ENCODE measurements around the gene CABLES2. TPM values are rescaled to one million over a fixed set of nuclear protein-coding genes. Genes with fewer than 3 reads are reported as not detected.

Gene CABLES2
- total RNA-seq, 1 donor from 2014 or later, result 8.1 TPM

- TF ChIP-seq EZH2phosphoT487 (IDR thresholded peaks at IDR 0.05) (no peak), EZH2 (IDR thresholded peaks at IDR 0.05) (no peak), CTCF (IDR thresholded peaks at IDR 0.05) (no peak)
- Mint-ChIP-seq H3K36me3 (no peaks in the 10 kb centered on the region), H3K4me1 (peaks cover 33% of the 10 kb centered on the region), H3K27ac (no peak overlapping the region), H3K9me3 (no peaks in the 10 kb centered on the region), H3K27me3 (ENCODE audit: insufficient read depth, low read depth) (peaks cover 4% of the 10 kb centered on the region), H3K4me3 (peak overlapping the region; percentile 76)
- Histone ChIP-seq H3K4me1 (peaks cover 77% of the 10 kb centered on the region), H3K4me3 (peak overlapping the region; percentile 98), H3K36me3 (no peaks in the 10 kb centered on the region), H3K27me3 (no peaks in the 10 kb centered on the region), H3K9me3 (ENCODE audit: low read depth) (no peaks in the 10 kb centered on the region), H3K9ac (peak overlapping the region; percentile 75), H3K79me2 (ENCODE audit: low read depth) (peaks cover 55% of the 10 kb centered on the region), H3F3A (ENCODE audit: low read depth) (peaks cover 68% of the 10 kb centered on the region), H4K20me1 (ENCODE audit: low read depth) (peaks cover 51% of the 10 kb centered on the region), H3K4me2 (peak overlapping the region; percentile 95), H2AFZ (replicated peaks) (no peak overlapping the region), H3K27ac (peak overlapping the region; percentile 53)
- DNase-seq (ENCODE audit: low spot score), result peak; percentile 89
Measured at GRCh38 chr20:62366370-62367135, 40.5 kb downstream of the CABLES2 start.

- H3F3A ChIP-seq (ENCODE audit: low read depth), result peaks cover 73% of the 10 kb centered on the region
- Mint-ChIP-seq H3K36me3 (no peaks in the 10 kb centered on the region), H3K4me3 (peak overlapping the region; percentile 76), H3K9me3 (no peaks in the 10 kb centered on the region), H3K4me1 (peaks cover 34% of the 10 kb centered on the region), H3K27me3 (ENCODE audit: insufficient read depth, low read depth) (peaks cover 4% of the 10 kb centered on the region), H3K27ac (no peak overlapping the region)
- H3K4me1 ChIP-seq, result peaks cover 83% of the 10 kb centered on the region
- no peaks in the 10 kb centered on the region for H3K36me3 ChIP-seq
- peak overlapping the region; percentile 53 for H3K27ac ChIP-seq
- DNase-seq (ENCODE audit: low spot score), result peak; percentile 59
- TF ChIP-seq EZH2phosphoT487 (IDR thresholded peaks at IDR 0.05) (no peak), EZH2 (IDR thresholded peaks at IDR 0.05) (no peak), CTCF (IDR thresholded peaks at IDR 0.05) (no peak)
- peak overlapping the region; percentile 98 for H3K4me3 ChIP-seq
- H2AFZ ChIP-seq (replicated peaks), result no peak overlapping the region
- peaks cover 62% of the 10 kb centered on the region for H3K79me2 ChIP-seq (ENCODE audit: low read depth)
- H3K4me2 ChIP-seq, result peak overlapping the region; percentile 95
- no peaks in the 10 kb centered on the region for H3K9me3 ChIP-seq (ENCODE audit: low read depth)
- H3K27me3 ChIP-seq, result no peaks in the 10 kb centered on the region
- H3K9ac ChIP-seq, result no peak overlapping the region
- H4K20me1 ChIP-seq (ENCODE audit: low read depth), result peaks cover 58% of the 10 kb centered on the region
Measured at GRCh38 chr20:62365814-62366369, 41.2 kb downstream of the CABLES2 start.

GRCh38 chr20:62364911-62365736, 42.0 kb downstream of the CABLES2 start:
- Histone ChIP-seq H3K9me3 (ENCODE audit: low read depth) (no peaks in the 10 kb centered on the region), H3K4me1 (peaks cover 81% of the 10 kb centered on the region), H2AFZ (replicated peaks) (no peak overlapping the region), H3K36me3 (no peaks in the 10 kb centered on the region), H3K27ac (peak overlapping the region; percentile 23), H3K4me2 (peak overlapping the region; percentile 95), H3K79me2 (ENCODE audit: low read depth) (peaks cover 65% of the 10 kb centered on the region), H3K27me3 (no peaks in the 10 kb centered on the region), H3K9ac (no peak overlapping the region), H4K20me1 (ENCODE audit: low read depth) (peaks cover 61% of the 10 kb centered on the region), H3K4me3 (peak overlapping the region; percentile 98), H3F3A (ENCODE audit: low read depth) (peaks cover 70% of the 10 kb centered on the region)
- Mint-ChIP-seq H3K36me3 (no peaks in the 10 kb centered on the region), H3K4me1 (peaks cover 33% of the 10 kb centered on the region), H3K9me3 (no peaks in the 10 kb centered on the region), H3K27me3 (ENCODE audit: insufficient read depth, low read depth) (no peaks in the 10 kb centered on the region), H3K4me3 (peak overlapping the region; percentile 76), H3K27ac (no peak overlapping the region)
- TF ChIP-seq EZH2 (IDR thresholded peaks at IDR 0.05), result no peak
- TF ChIP-seq EZH2phosphoT487 (IDR thresholded peaks at IDR 0.05), result no peak
- TF ChIP-seq CTCF (IDR thresholded peaks at IDR 0.05), result no peak
- no peak for DNase-seq (ENCODE audit: low spot score)
